Hepatocyte (in vitro differentiated cells): ENCODE measurements around the gene ARAP1.

Experiments used
- CTCF ChIP-seq: fragments of 200-600 bp; sonication (generic); IDR thresholded peaks from 2 replicates; pipeline ENCODE4 v1.5.1; 2016; ENCODE audit warnings: antibody characterized with exemption, mild to moderate bottlenecking; ENCODE audit not compliant: poor library complexity
- EZH2 ChIP-seq: fragments of 200-600 bp; sonication (generic); IDR thresholded peaks from 2 replicates; pipeline ENCODE4 v1.6.1; 2016; ENCODE audit warnings: antibody characterized with exemption, mild to moderate bottlenecking, borderline replicate concordance
- EZH2phosphoT487 ChIP-seq: fragments of 200-600 bp; sonication (generic); IDR thresholded peaks from one replicate; pipeline ENCODE4 v1.6.1; 2018; ENCODE audit warnings: antibody characterized with exemption, mild to moderate bottlenecking, low read depth, moderate library complexity; ENCODE audit not compliant: unreplicated experiment, severe bottlenecking

DNA sequence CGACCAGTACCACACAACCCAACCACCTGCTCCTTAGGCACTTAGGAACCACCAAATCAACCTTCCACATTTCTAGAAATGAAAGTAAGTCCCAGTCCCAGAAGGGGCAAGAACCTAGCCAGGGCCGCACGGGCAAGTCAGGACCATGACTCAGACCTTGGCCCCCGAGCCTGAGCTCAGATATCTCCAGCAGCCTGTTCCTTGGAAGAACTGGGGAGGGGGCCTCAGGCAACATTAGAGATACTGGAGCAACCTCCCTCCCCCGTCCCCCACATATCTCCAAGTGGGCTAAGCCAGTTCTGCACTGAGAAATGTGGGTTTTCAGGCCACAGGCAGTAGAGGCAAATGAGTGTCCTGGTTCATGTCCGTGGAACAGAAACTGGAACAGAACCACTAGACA lies 7.7 kb downstream of the ARAP1 start:
- TF ChIP-seq EZH2phosphoT487 (no peak), CTCF (no peak), EZH2 (no peak)
